ENCODE results near the gene MYO1D.
"Not testable (repeated sequence)": the region's sequence is repeated elsewhere in the genome, so short reads cannot be mapped to it uniquely, and the experiment has no call there.

MYO1D gene

DNA sequence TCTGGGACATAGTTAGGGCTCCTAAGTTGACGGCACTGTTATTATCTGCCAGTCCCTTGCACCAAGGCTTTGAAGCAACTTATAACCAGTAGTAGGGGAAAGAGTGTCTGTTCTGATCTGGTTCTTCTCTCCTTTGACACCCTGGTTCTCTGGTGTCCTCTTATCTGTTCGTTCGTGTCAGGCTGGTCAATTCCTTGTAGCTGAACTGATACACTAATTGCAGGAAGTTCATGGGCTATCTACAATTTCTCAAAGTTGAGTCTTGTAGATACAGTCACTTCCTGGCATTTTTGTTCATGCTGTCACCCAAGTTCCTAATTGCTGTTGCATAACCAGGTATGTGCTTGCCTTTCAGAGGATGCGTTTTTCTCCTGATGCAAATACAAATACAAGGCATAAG lies 17.3 kb upstream of the MYO1D start:
- DNase-seq (ENCODE audit: low read depth), result no peak

- not testable (repeated sequence) for DNase-seq (ENCODE audit: low read depth)
These were observed 10.5 kb upstream of the MYO1D start for GRCh38 chr17:32887410-32887809.

DNA sequence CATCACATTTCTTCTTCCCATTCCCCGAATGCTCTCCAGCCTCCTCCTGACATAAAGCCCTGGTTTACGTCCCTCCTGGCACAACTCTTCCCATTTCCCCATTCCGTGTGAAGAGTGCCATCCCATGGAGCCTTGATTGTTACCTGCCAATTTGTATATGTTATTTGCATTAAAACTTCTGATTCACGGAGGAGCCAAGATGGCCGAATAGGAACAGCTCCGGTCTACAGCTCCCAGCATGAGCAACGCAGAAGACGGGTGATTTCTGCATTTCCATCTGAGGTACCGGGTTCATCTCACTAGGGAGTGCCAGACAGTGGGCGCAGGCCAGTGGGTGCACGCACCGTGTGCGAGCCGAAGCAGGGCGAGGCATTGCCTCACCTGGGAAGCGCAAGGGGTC lies 10.0 kb upstream of the MYO1D start:
- not testable (repeated sequence) for DNase-seq (ENCODE audit: low read depth)

DNA sequence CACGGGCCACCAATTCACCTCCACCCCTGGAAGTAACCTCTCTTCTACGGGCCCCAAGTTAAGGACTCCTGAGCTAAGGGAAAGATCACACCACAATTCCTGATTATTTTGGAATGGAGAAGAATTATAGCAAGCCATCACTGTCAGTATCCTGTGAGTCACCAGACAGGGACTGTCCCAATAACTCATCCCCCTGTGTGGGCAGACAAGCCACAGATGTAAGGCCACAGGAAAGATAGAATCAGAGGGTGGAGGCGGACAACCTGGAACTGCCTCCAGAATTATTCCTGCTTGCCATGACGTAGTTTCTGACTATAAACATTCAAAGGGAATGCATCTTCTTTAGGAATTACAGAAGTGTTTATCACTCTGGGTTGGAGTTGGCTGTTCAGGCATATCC lies 5.8 kb upstream of the MYO1D start:
- DNase-seq (ENCODE audit: low read depth), result no peak

- DNase-seq (ENCODE audit: low read depth), result no peak
These were observed 5.1 kb upstream of the MYO1D start for GRCh38 chr17:32882029-32882428.

DNA sequence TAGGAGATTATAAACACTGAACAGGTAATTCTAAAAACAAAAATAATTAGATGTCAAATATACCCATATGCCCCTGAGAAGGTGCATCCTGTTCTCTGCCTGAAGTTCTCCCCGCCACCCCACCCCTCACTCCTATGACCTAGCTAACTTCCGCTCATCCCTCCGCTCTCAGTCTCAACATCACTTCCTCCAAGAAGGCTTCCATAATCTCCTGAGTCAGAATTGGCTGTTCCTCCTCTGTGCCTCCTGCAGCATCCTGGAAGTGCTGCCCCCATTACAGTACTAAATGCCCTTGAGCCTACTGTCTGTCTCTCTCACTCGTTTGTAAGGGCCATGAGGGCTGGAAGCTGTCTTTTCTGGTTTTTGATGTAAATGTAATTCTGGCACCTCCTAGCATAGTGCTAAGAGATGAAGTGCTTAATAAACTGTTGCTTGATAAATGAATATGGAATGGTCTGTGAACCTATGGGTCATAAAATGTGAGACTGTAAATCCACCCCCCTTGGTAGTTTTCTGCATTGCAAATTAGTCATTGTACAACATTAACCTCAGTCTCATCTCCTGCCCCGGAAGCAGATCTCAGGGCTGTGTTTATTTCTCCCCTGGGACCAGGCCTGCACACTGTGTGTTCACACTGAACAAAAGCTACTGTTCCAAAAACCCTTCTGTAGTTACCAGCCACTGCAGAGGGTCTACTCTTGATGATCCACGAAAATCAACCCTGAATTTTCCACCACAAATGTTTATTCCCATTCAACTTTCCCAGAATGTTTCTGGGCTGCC lies 3.9 kb upstream of the MYO1D start:
- DNase-seq (ENCODE audit: low read depth), result no peak

DNA sequence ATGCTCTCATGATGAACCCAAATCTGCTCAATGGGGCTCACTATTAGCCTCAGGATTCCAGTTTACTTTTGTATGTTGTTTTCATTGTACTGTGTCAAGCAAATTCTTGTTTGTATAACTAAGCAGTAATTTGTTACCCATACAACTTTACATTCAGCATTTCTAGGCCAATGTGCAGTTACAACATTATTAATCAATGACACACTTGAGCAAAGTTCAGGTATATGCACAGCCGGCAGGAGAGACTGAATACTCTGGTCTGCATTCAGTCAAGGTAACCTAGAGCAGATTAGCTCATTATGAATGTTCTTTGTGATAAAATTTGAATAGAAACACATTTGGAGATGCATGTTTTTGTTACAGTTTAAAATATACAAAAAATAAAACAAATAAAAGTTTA lies 2.2 kb upstream of the MYO1D start:
- no peak for DNase-seq (ENCODE audit: low read depth)

DNA sequence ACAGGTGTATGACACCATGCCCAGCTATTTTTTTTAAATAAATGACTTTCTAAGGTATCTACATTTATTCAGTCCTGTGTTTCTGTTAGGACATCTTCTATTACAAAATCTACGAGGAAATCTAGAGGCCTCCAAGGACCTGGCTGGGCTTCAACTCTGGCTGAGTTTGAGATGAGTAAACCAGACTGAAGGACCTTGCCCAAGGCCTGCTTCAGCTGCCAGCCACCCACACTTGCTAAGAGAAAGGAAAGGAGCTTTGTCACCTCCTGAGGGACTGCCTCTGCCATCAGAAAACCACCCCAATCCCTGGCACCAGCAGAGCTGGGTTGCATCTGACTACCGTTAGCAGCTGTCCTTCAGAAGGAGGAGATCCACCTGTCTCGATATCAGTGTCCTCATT lies 1.3 kb upstream of the MYO1D start:
- DNase-seq (ENCODE audit: low read depth), result no peak

DNA sequence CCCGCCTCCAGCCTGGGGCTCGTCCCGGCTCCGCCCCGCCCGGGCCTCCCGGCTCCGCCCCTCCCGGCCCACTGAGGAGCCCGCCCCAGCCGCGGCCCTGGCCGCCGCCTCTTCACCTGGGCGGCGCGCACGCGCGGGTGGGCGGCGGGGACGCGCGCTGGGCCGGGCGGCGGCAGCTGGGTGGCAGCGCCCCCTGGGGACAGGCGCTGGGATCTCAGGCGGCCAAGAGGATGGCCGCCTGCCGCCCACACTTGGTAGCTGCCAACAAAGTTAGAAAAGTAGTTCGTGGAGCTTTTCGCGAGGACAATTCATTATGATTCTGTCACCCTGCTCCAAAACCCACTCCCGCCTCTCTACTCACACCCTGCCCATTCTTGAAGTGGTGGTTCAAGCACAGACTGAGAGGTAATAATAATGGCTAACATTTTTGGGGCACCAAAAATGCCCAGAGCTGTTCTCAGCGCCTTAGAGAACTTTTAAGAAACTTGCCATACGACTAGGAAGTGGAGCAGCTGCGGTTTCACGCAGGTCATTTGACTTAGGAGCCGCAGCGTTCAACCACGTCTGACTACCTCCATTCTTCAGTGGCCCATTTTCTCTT lies 340 bp upstream of the MYO1D start:
- peak; percentile 93 for DNase-seq (ENCODE audit: low read depth)

- no peak for DNase-seq (ENCODE audit: low read depth)
These were observed 954 bp downstream of the MYO1D start for GRCh38 chr17:32875923-32876416.

DNA sequence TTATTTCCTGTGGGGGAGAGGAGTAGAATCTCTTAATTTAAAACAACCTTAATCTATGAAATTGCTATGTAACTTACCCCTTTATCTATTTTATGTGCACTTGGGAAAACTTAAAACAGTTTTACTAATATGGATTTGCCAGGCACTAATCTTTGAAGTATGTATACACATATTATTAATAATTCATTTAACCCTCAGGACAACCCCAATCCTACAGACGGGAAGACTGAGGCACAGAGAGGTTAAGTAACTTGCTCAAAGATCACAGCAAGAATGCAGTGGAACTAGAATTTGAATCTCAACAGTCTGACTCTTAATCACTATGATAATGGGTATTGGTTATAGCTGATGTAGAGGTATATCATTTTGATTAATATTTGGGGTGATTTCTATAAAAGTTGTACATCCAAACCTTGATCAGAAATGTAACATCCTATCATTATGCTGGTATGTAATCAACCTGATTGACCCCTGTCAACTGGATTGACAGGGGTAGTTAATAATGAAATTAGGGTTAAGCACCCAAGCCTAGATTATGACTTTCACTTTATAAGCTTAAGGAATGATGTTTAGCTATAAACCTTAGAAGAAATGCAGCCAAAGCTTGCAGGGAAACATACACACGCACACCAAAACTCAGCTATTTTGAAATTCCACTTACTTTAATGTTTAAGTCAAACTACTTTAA lies 1.6 kb downstream of the MYO1D start:
- DNase-seq (ENCODE audit: low read depth), result no peak

- DNase-seq (ENCODE audit: low read depth), result no peak
These were observed 3.8 kb downstream of the MYO1D start for GRCh38 chr17:32873114-32873513.

- no peak for DNase-seq (ENCODE audit: low read depth)
These were observed 5.2 kb downstream of the MYO1D start for GRCh38 chr17:32871746-32872145.

GRCh38 chr17:32870969-32871368 lies 6.0 kb downstream of the MYO1D start:
- no peak for DNase-seq (ENCODE audit: low read depth)

GRCh38 chr17:32870027-32870670 lies 6.8 kb downstream of the MYO1D start:
- no peak for DNase-seq (ENCODE audit: low read depth)

GRCh38 chr17:32869345-32870026 lies 7.4 kb downstream of the MYO1D start:
- DNase-seq (ENCODE audit: low read depth), result no peak

- no peak for DNase-seq (ENCODE audit: low read depth)
These were observed 11.8 kb downstream of the MYO1D start for GRCh38 chr17:32865141-32865540.

- no peak for DNase-seq (ENCODE audit: low read depth)
These were observed 13.4 kb downstream of the MYO1D start for GRCh38 chr17:32863559-32863958.

- no peak for DNase-seq (ENCODE audit: low read depth)
These were observed 14.0 kb downstream of the MYO1D start for GRCh38 chr17:32862940-32863339.

GRCh38 chr17:32861981-32862380 lies 14.9 kb downstream of the MYO1D start:
- DNase-seq (ENCODE audit: low read depth), result no peak

GRCh38 chr17:32859857-32860525 lies 16.9 kb downstream of the MYO1D start:
- no peak for DNase-seq (ENCODE audit: low read depth)
